Large intestine (tissue), 3 donors: ENCODE measurements around the gene SERPING1. TPM values are rescaled to one million over a fixed set of nuclear protein-coding genes. Genes with fewer than 3 reads are reported as not detected.
"Not testable (repeated sequence)": the region's sequence is repeated elsewhere in the genome, so short reads cannot be mapped to it uniquely, and the experiment has no call there.

ENCODE experiments used
- DNase-seq, 2 donors: peaks; one replicate each; pipeline versions ENCODE4 v3.0.0 to v3.0.0-alpha.2; 2013
- H3K27ac ChIP-seq: one replicate; pipeline ENCODE4 v1.5.1; 2013; ENCODE audit warnings: low read length
- H3K27me3 ChIP-seq: 2 replicates; pipeline ENCODE4 v1.6.1; 2013; ENCODE audit warnings: low read length; ENCODE audit not compliant: control insufficient read depth, insufficient read depth
- H3K36me3 ChIP-seq: 2 replicates; pipeline ENCODE4 v1.6.1; 2013; ENCODE audit warnings: low read length; ENCODE audit not compliant: control insufficient read depth, insufficient read depth
- H3K4me1 ChIP-seq: one replicate; pipeline ENCODE4 v1.6.1; 2013; ENCODE audit warnings: low read length; ENCODE audit not compliant: control insufficient read depth, insufficient read depth
- H3K4me3 ChIP-seq: one replicate; pipeline ENCODE4 v1.5.1; 2013; ENCODE audit warnings: low read length
- H3K9me3 ChIP-seq: one replicate; pipeline ENCODE4 v1.6.1; 2013; ENCODE audit warnings: mild to moderate bottlenecking, low read depth, low read length, moderate library complexity; ENCODE audit not compliant: control insufficient read depth
- WGBS: methylation state at CpG from one replicate; pipeline ENCODE4 v1.1.5; 2013; ENCODE audit warnings: low lambda C conversion rate; ENCODE audit not compliant: insufficient coverage; 5-methylcytosine and 5-hydroxymethylcytosine counted together
- polyA plus RNA-seq: library from polyadenylated mRNA; unstranded; fragments of 120-200 nt; gene quantifications from one replicate; pipeline ENCODE4 v1.2.1, GENCODE V29; 2013

SERPING1 gene
- polyA plus RNA-seq, 1 donor = 48.9 TPM

GRCh38 chr11:57651408-57651807 lies 53.9 kb downstream of the SERPING1 start:
- Histone ChIP-seq H3K4me1 (peaks cover 21% of the 10 kb centered on the region), H3K36me3 (no peaks in the 10 kb centered on the region), H3K4me3 (no peak overlapping the region), H3K27me3 (peaks cover 59% of the 10 kb centered on the region), H3K9me3 (no peaks in the 10 kb centered on the region), H3K27ac (no peak overlapping the region)
- DNase-seq = no peak
- no CpG with 5 or more reads among the region's 7 CpGs for WGBS

GRCh38 chr11:57652230-57652629 lies 54.7 kb downstream of the SERPING1 start:
- not testable (repeated sequence) for H3K27ac ChIP-seq, H3K9me3 ChIP-seq, DNase-seq, H3K4me3 ChIP-seq, H3K36me3 ChIP-seq
- peaks cover 21% of the 10 kb centered on the region for H3K4me1 ChIP-seq
- peaks cover 51% of the 10 kb centered on the region for H3K27me3 ChIP-seq
- WGBS = no CpG with 5 or more reads among the region's 14 CpGs

GRCh38 chr11:57652662-57653061 lies 55.2 kb downstream of the SERPING1 start:
- no CpG with 5 or more reads among the region's 3 CpGs for WGBS
- Histone ChIP-seq H3K27ac (no peak overlapping the region), H3K4me1 (peaks cover 18% of the 10 kb centered on the region)

DNA sequence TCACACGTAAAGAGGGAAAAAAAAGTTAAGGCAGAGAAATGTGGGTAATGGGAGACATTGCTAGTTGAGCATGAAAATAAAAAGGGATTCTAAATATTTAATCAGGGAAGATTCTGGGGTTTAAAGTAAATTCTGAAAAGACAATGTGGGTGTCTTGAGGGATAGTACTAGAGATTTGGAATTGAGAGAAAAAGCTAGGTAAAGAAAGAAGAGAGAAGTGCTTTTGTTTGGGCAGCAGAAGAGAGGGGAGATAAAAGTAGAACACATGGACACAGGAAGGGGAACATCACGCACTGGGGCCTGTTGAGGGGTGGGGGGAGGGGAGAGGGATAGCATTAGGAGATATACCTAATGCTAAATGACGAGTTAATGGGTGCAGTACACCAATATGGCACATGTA lies 55.7 kb downstream of the SERPING1 start:
- H3K27me3 ChIP-seq = peaks cover 42% of the 10 kb centered on the region

More at GRCh38 chr11:57652662-57653061, 55.2 kb downstream of the SERPING1 start:
- DNase-seq = no peak
- peaks cover 47% of the 10 kb centered on the region for H3K27me3 ChIP-seq
- no peaks in the 10 kb centered on the region for H3K36me3 ChIP-seq
- H3K9me3 ChIP-seq = no peaks in the 10 kb centered on the region
- H3K4me3 ChIP-seq = no peak overlapping the region

DNA sequence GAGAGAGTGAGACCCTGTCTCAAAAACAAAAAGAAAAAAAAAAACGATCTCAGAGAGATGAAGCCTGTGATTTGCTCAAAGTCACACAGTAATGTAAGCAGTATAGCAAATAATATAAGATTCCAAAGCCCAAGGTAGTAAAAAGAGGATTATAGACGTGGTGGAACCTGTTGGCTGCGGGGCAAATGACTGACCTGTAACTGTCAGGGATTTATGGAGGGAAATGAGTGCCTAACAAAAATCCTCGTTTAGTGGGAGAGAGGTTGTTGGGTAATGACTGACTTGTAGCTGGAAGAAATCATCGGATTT lies 59.4 kb downstream of the SERPING1 start:
- H3K4me1 ChIP-seq = no peaks in the 10 kb centered on the region
- H3K4me3 ChIP-seq = peak overlapping the region; percentile 68
- DNase-seq = no peak
- peaks cover 8% of the 10 kb centered on the region for H3K27me3 ChIP-seq
- H3K9me3 ChIP-seq = no peaks in the 10 kb centered on the region
- peak overlapping the region; percentile 77 for H3K27ac ChIP-seq
- peaks cover 23% of the 10 kb centered on the region for H3K36me3 ChIP-seq
- no CpG with 5 or more reads among the region's 5 CpGs for WGBS

More for the DNA sequence above, 55.7 kb downstream of the SERPING1 start:
- Histone ChIP-seq H3K4me1 (peaks cover 14% of the 10 kb centered on the region), H3K9me3 (no peaks in the 10 kb centered on the region), H3K27ac (no peak overlapping the region), H3K36me3 (no peaks in the 10 kb centered on the region), H3K4me3 (no peak overlapping the region)
- WGBS = 0% methylated on average over 1 of the region's 3 CpGs
- no peak for DNase-seq

DNA sequence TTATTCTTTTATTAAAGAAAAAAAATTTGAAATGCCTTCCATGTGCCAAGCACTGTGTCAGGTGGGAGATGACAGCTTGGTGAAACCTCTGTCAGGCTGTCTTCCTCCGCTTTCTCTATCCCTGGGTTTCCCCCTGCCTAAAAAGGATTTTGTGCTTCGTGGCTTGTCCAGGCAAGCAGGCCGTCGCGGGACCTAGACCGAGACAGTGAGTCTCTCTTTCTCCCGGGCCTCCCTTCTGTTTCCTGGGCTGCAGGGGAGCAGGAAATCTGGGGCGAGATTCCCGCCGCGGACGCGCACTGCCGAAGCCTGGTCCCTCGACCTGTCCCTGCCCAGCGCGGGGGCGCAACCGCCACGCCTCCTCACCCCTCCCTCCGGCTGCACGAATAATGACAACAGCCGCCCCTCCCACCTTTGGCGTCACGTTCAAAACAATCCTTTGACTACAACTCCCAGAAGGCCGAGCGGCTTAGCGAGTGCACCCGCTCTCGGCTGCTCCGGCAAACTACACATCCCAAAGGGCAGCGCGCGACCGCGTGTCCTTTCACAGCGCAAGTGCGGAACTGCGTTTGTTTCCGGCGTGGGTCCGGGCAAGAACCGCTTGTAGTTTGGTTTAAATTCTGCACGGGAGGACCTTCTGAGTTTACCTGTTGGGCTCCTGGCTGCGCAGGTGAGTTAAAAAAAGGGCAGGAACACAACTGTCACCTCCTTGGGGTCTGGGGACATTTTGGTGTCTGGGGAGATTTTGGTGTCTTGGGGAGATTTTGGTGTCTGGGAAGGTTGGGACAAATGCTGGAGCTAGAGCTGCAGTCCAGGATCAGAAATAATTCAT lies 59.9 kb downstream of the SERPING1 start, which contains the start of gene CLP1:
Gene CLP1 (plus strand): TSS at position 569 of the 829 bp plus-strand sequence. CDS start 1,715 bp downstream, outside the sequence.
- H3K4me3 ChIP-seq = peak within 1 kb of the TSS; percentile 68
- DNase-seq = peak; percentile 99 to 100

DNA sequence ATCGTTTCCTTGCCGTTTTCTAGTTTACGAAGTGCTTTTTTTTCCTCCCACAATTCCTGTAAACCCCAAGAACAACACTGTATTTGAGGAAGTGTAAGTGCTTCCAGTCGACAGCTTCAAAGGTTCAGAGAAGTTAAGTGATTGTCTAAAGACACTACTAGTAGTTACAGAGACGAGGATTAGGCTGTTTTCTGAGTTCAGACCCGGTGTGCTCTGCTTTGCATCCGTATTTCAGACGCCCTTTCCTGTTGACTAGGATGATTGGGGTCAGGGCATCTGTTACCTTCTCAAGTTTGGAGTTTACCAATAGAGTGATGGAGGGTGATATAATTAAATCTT lies 60.5 kb downstream of the SERPING1 start:
- Histone ChIP-seq H3K27me3 (no peaks in the 10 kb centered on the region), H3K9me3 (no peaks in the 10 kb centered on the region), H3K36me3 (peaks cover 28% of the 10 kb centered on the region), H3K4me3 (peak overlapping the region; percentile 68), H3K4me1 (no peaks in the 10 kb centered on the region), H3K27ac (no peak overlapping the region)
- WGBS = no CpG with 5 or more reads among the region's 8 CpGs
- DNase-seq = no peak

More for the DNA sequence above, 59.9 kb downstream of the SERPING1 start, which contains the start of gene CLP1:
- peak within 1 kb of the TSS; percentile 77 for H3K27ac ChIP-seq
- H3K4me1 ChIP-seq = no peaks in the 10 kb centered on the region
- peaks cover 27% of the 10 kb centered on the region for H3K36me3 ChIP-seq
- no CpG with 5 or more reads among the region's 45 CpGs for WGBS
- H3K27me3 ChIP-seq = peaks cover 3% of the 10 kb centered on the region
- no peaks in the 10 kb centered on the region for H3K9me3 ChIP-seq

GRCh38 chr11:57659669-57660068 lies 62.2 kb downstream of the SERPING1 start:
- Histone ChIP-seq H3K4me3 (no peak overlapping the region), H3K36me3 (peaks cover 28% of the 10 kb centered on the region), H3K27me3 (no peaks in the 10 kb centered on the region), H3K27ac (no peak overlapping the region), H3K9me3 (no peaks in the 10 kb centered on the region), H3K4me1 (no peaks in the 10 kb centered on the region)
- WGBS = no CpG with 5 or more reads among the region's 14 CpGs
- no peak for DNase-seq

- no peak for DNase-seq
- no peak overlapping the region for H3K4me3 ChIP-seq
- no peaks in the 10 kb centered on the region for H3K9me3 ChIP-seq
- no peak overlapping the region for H3K27ac ChIP-seq
- peaks cover 28% of the 10 kb centered on the region for H3K36me3 ChIP-seq
- WGBS = 76% methylated on average over 3 of the region's 4 CpGs
- H3K27me3 ChIP-seq = no peaks in the 10 kb centered on the region
- H3K4me1 ChIP-seq = peaks cover 2% of the 10 kb centered on the region
Measured at GRCh38 chr11:57662893-57663292, 65.4 kb downstream of the SERPING1 start.

DNA sequence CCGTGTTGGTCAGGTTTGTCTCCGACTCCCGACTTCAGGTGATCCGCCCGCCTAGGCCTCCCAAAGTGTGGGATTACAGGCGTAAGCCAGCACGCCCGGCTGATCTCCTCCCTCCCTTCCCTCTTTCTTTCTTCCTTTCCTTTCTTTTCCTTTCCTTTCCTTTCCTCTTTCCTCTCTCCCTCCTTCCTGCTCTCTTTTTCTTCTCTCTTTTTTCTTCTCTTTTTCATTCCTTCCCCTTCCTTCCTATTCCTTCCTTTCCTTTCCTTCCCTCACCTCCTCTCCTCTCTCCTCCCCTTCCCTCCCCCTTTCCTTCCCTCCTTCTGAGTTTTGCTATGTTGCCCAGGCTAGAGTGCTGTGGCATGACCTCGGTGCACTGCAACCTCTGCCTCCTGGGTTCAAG lies 66.5 kb downstream of the SERPING1 start:
- 90% methylated on average over 4 of the region's 9 CpGs for WGBS
- H3K27me3 ChIP-seq = no peaks in the 10 kb centered on the region
- no peaks in the 10 kb centered on the region for H3K9me3 ChIP-seq
- peaks cover 2% of the 10 kb centered on the region for H3K4me1 ChIP-seq
- no peak for DNase-seq
- H3K4me3 ChIP-seq = no peak overlapping the region
- H3K36me3 ChIP-seq = peaks cover 28% of the 10 kb centered on the region
- H3K27ac ChIP-seq = no peak overlapping the region
